HG03159 (cell line): ENCODE results near the gene SERPINA1.

Experiments
- ATAC-seq: cut with Tn5 transposase; IDR thresholded peaks from one replicate; pipeline ENCODE4 v1.9.1; 2021; ENCODE audit warnings: mild to moderate bottlenecking, moderate library complexity; ENCODE audit not compliant: unreplicated experiment

Gene SERPINA1

GRCh38 chr14:94349276-94349675 lies 39.1 kb downstream of the SERPINA1 start:
- no peak for ATAC-seq

- no peak for ATAC-seq
Observed at GRCh38 chr14:94348836-94349235, 39.6 kb downstream of the SERPINA1 start.

- ATAC-seq = no peak
Observed at GRCh38 chr14:94346841-94347240, 41.6 kb downstream of the SERPINA1 start.

- peak; percentile 65 for ATAC-seq
Observed at GRCh38 chr14:94346065-94346786, 42.2 kb downstream of the SERPINA1 start.

GRCh38 chr14:94345344-94346064 lies 42.9 kb downstream of the SERPINA1 start:
- no peak for ATAC-seq

- no peak for ATAC-seq
Observed at GRCh38 chr14:94344389-94344788, 44.0 kb downstream of the SERPINA1 start.

- no peak for ATAC-seq
Observed at GRCh38 chr14:94343238-94344005, 45.0 kb downstream of the SERPINA1 start.

GRCh38 chr14:94342334-94342934 lies 46.0 kb downstream of the SERPINA1 start:
- no peak for ATAC-seq

- ATAC-seq = no peak
Observed at GRCh38 chr14:94341656-94342333, 46.6 kb downstream of the SERPINA1 start.

- ATAC-seq = no peak
Observed at GRCh38 chr14:94340533-94340932, 47.9 kb downstream of the SERPINA1 start.

- ATAC-seq = no peak
Observed at GRCh38 chr14:94338023-94338422, 50.4 kb downstream of the SERPINA1 start.

GRCh38 chr14:94337274-94337673 lies 51.1 kb downstream of the SERPINA1 start:
- ATAC-seq = no peak

GRCh38 chr14:94334872-94335271 lies 53.5 kb downstream of the SERPINA1 start:
- ATAC-seq = no peak

GRCh38 chr14:94332587-94332986 lies 55.8 kb downstream of the SERPINA1 start:
- ATAC-seq = no peak

GRCh38 chr14:94332063-94332583 lies 56.3 kb downstream of the SERPINA1 start:
- ATAC-seq = no peak

- ATAC-seq = no peak
Observed at GRCh38 chr14:94331462-94331861, 56.9 kb downstream of the SERPINA1 start.

- ATAC-seq = no peak
Observed at GRCh38 chr14:94330857-94331256, 57.5 kb downstream of the SERPINA1 start.

- ATAC-seq = no peak
Observed at GRCh38 chr14:94330432-94330831, 58.0 kb downstream of the SERPINA1 start.

GRCh38 chr14:94329857-94330256 lies 58.5 kb downstream of the SERPINA1 start:
- no peak for ATAC-seq

GRCh38 chr14:94328196-94328595 lies 60.2 kb downstream of the SERPINA1 start:
- ATAC-seq = no peak
